Activated CD8-positive, alpha-beta T cell treated with anti-CD3 and anti-CD28 coated beads, Interleukin-2, amount 10 ng/mL, durations not matched to agents 7 days and 5 days (primary cell): ENCODE results near the gene OTUB2. TPM values are rescaled to one million over a fixed set of nuclear protein-coding genes. Genes with fewer than 3 reads are reported as not detected.
A peak's percentile ranks its signal among the peaks of the same experiment; 100 is the strongest.

Experiments
- ATAC-seq: fragments of 150-1000 bp; cut with Tn5 transposase; one replicate; pipeline ENCODE4 v1.10.0; 2021; ENCODE audit warnings: moderate library complexity
- CTCF ChIA-PET: fragments of 350-600 bp; sonication (Branson Sonifier 250); formaldehyde crosslinking; loops from one replicate; lab custom pipeline; 2021; ENCODE audit warnings: antibody characterized with exemption; lab: Charles Lee
- POLR2A ChIA-PET: fragments of 350-600 bp; sonication (Branson Sonifier 250); formaldehyde crosslinking; loops from one replicate; lab custom pipeline; 2021; ENCODE audit warnings: antibody characterized with exemption; lab: Charles Lee
- DNase-seq: peaks from one replicate; pipeline ENCODE4 v3.0.0-alpha.2; 2020
- H3K27ac Mint-ChIP-seq: one replicate; pipeline ENCODE4 v1.8.0; 2021; ENCODE audit warnings: mild to moderate bottlenecking, mixed read lengths
- H3K27me3 Mint-ChIP-seq: one replicate; pipeline ENCODE4 v1.8.0; 2021; ENCODE audit warnings: low read depth, mixed read lengths
- H3K36me3 Mint-ChIP-seq: one replicate; pipeline ENCODE4 v1.8.0; 2021; ENCODE audit warnings: low read depth, mixed read lengths
- H3K4me1 Mint-ChIP-seq: one replicate; pipeline ENCODE4 v1.8.0; 2021; ENCODE audit warnings: low read depth, mixed read lengths
- H3K4me3 Mint-ChIP-seq: one replicate; pipeline ENCODE4 v1.8.0; 2021; ENCODE audit warnings: mild to moderate bottlenecking, mixed read lengths
- H3K9me3 Mint-ChIP-seq: one replicate; pipeline ENCODE4 v1.8.0; 2022; ENCODE audit warnings: mixed read lengths; ENCODE audit not compliant: insufficient read depth
- total RNA-seq, 2 experiments: library from RNA; stranded (reverse); gene quantifications; one replicate each; pipeline ENCODE4 v1.2.3, GENCODE V29; 2021

The OTUB2 gene
- total RNA-seq, 2 experiments from 2014 or later: 1.4 to 1.7 TPM

DNA sequence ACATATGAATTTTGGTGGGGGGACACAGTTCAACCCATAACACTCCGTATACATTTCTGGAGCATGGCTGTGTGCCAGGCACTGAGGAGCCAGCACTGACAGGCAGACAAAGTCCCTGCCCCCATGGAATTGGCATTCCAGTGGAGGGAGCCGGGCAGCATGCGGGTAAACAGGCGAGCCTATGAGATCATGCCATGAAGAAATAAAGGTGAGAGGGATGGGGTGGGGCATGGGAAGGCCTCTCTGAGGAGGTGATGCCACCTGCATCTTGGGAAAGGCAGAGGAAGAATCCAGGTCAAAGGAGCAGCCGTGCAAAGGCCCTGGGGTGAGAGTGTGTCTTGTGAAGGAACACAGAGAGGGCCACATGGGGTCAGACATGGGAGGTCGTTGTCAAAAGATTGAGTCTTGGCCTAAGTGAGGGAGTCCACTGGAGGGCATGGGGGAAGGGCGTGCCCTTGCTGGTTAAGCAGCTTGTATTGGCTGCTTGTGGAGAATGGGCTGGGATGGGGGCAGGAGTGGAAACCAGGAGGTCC, 3.6 kb downstream of the OTUB2 start:
- no peak for DNase-seq
- Mint-ChIP-seq H3K4me3 (no peak overlapping the region), H3K4me1 (peaks cover 27% of the 10 kb centered on the region), H3K36me3 (no peaks in the 10 kb centered on the region), H3K27me3 (peaks cover 3% of the 10 kb centered on the region), H3K27ac (no peak overlapping the region), H3K9me3 (no peaks in the 10 kb centered on the region)
- ATAC-seq: no peak
- POLR2A ChIA-PET: interaction anchor here (1.5 kb wide), 1 partner anchor 70 kb away, joined by 3 read pairs; no protein-coding TSS in a partner anchor
- CTCF ChIA-PET: interaction anchor here (1.0 to 4.6 kb wide), 9 partner anchors 10 to 375 kb away, joined by 3 to 39 read pairs (median 4); partner anchors contain the start of gene CCDC197

DNA sequence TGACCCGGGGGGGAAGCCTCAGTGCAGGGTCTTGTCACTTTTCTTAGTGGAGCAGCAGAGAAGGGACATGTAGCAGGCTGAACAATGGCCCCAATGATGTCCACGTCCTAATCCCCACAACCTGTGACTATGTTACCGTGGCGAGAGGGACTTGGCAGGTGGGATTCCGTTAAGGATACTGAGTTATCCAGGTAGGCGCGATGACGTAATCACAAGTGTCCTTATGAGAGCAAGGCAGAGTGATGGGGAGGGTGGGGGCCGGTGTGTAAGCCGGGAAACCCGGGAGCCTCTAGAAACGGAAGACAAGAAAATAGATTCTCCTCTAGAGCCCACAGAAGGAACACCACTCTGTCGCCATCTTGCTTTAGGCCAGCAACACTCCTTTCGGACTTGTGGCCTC, 4.4 kb downstream of the OTUB2 start:
- DNase-seq (no peak), ATAC-seq (no peak)
- no peaks in the 10 kb centered on the region for H3K36me3 Mint-ChIP-seq
- ChIA-PET POLR2A (no interaction called here), CTCF (interaction anchor here (1.0 to 1.5 kb wide), 3 partner anchors 12 to 106 kb away, joined by 3 to 4 read pairs (median 3); no protein-coding TSS in a partner anchor)
- H3K27ac Mint-ChIP-seq: no peak overlapping the region
- H3K4me1 Mint-ChIP-seq: peaks cover 27% of the 10 kb centered on the region
- no peak overlapping the region for H3K4me3 Mint-ChIP-seq
- peaks cover 3% of the 10 kb centered on the region for H3K27me3 Mint-ChIP-seq
- H3K9me3 Mint-ChIP-seq: no peaks in the 10 kb centered on the region

DNA sequence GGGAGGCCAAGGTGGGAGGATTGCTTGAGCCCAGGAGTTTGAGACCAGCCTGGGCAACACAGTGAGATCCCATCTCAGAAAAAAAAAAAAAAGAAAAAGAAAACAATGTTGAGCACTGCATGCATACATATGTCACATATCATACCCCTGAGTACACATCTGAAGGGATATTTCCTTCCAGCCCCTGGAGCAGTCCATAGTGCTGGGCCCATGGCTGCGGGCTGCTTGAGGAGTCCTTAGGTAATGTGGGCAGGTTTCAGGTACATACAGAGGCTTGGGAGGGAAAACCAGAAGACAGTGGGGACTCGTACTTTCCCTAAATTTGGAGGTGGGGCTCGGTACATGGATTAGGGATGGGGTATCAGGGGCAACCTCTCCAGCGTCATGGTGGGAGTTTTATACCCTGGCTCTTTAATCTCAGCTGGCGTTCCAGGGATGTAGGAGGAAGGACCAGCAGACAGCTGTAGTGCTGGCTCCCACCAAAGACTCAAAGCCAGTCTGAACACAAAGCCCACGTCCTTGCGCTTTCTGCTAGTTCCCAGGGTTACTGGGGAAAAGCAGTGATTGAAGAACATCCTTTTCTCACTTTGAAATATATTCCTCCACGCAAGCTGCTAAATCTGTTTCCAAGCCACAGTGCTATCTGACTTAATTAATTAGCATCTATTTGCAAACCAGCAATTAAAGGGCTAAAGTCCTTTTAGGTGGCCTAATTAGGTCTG, 5.2 kb downstream of the OTUB2 start:
- H3K36me3 Mint-ChIP-seq: no peaks in the 10 kb centered on the region
- H3K4me3 Mint-ChIP-seq: no peak overlapping the region
- DNase-seq (no peak), ATAC-seq (no peak)
- ChIA-PET CTCF (interaction anchor here (0.9 to 7.3 kb wide), 2 partner anchors 92 to 106 kb away, joined by 3 to 57 read pairs; no protein-coding TSS in a partner anchor), POLR2A (no interaction called here)
- no peak overlapping the region for H3K27ac Mint-ChIP-seq
- peaks cover 22% of the 10 kb centered on the region for H3K4me1 Mint-ChIP-seq
- no peaks in the 10 kb centered on the region for H3K9me3 Mint-ChIP-seq
- H3K27me3 Mint-ChIP-seq: no peaks in the 10 kb centered on the region

DNA sequence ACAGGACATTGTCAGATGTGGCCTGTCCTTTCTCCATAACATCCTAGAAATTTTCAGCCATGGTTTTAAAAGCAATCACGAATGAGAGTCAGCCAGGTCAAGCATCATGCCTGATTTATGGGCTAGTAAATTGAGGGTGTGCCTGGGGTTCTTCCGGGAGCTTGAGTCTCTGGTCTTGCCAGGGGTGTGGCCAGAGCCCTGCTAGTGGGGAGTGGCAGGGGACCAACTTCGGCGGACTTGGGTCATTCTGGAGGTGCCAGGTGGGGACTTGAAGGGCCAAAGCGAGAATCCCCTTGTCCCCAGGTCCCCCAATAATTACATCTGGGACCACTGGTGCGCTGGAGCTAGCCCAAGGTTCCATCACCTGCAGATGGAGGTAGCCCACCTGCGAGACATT, 5.7 kb downstream of the OTUB2 start:
- no peak overlapping the region for H3K27ac Mint-ChIP-seq
- H3K27me3 Mint-ChIP-seq: peaks cover 2% of the 10 kb centered on the region
- ChIA-PET POLR2A (no interaction called here), CTCF (interaction anchor here (0.9 to 7.3 kb wide), 2 partner anchors 92 to 105 kb away, joined by 3 to 57 read pairs; no protein-coding TSS in a partner anchor)
- H3K4me3 Mint-ChIP-seq: no peak overlapping the region
- no peaks in the 10 kb centered on the region for H3K36me3 Mint-ChIP-seq
- no peaks in the 10 kb centered on the region for H3K9me3 Mint-ChIP-seq
- DNase-seq: no peak
- H3K4me1 Mint-ChIP-seq: peaks cover 27% of the 10 kb centered on the region
- ATAC-seq: no peak

DNA sequence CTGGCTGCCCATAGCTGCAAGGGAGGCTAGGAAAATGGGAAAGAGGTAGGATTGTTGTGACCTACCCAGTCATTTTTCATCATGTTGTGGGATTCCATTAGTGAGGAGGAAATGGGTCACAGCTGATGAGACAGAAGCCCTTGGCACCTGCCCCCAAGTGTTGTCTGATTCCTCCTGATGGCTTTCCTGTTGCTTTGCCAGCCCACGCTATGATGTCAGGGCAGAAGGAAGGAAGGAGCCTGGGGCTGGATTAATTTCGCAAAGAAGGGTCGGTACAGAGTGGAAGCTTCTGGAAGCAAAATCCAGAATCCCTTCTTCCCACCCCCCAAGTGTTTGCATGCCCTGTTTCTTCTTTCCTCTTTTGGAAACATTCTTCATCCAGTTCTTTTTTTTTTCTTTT, 8.7 kb downstream of the OTUB2 start:
- Mint-ChIP-seq H3K36me3 (no peaks in the 10 kb centered on the region), H3K27ac (no peak overlapping the region), H3K4me3 (no peak overlapping the region), H3K4me1 (peaks cover 7% of the 10 kb centered on the region), H3K9me3 (no peaks in the 10 kb centered on the region), H3K27me3 (peaks cover 2% of the 10 kb centered on the region)
- DNase-seq (no peak), ATAC-seq (no peak)
- ChIA-PET CTCF (interaction anchor here (0.9 to 7.3 kb wide), 16 partner anchors 10 to 147 kb away, joined by 3 to 108 read pairs (median 12); partner anchors contain the start of gene OTUB2), POLR2A (no interaction called here)

DNA sequence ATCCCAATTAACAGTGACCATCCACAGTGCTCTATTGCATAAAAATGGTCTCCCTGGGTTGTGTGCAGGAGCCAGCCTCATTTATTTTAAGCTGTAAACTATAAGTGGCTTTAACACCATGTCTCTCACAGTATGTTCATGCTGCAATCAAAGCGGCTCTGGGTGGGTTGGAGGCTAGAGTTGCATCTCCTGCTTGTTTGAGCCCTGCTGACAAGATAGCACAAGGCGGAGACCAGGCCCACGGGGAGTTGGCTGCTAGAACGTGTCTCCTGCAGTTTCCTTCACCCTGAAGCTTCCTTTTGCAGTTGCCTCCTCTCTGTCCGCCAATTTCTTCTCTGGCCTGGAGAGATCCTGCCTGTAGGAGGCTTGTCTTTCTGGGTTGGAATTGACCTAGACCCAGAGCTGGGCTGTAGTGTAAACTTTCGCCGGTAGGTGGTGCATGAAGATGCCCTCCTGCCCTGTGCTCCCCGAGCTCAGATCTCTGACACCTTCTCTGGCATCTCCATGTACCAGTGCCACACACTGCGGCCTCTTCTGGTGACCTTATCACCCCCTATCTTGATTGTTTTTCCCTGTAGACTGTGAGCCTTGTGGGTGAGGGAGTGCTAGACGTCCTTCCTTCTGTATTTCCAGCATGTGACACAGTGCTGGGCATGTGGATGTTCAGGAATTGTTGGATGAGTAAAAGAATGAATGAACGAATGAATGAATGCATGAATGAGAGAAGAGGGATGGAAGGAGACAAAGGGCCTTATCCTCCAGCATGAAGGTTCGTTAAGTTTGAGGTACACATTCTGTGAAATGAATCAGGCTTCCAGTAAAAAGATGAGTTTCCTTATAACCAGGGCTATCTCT, 10.4 kb downstream of the OTUB2 start:
- Mint-ChIP-seq H3K27ac (no peak overlapping the region), H3K4me1 (peaks cover 7% of the 10 kb centered on the region), H3K4me3 (no peak overlapping the region), H3K36me3 (no peaks in the 10 kb centered on the region), H3K27me3 (peaks cover 2% of the 10 kb centered on the region), H3K9me3 (no peaks in the 10 kb centered on the region)
- ChIA-PET POLR2A (interaction anchor here (1.0 to 1.1 kb wide), 3 partner anchors 25 to 97 kb away, joined by 3 to 4 read pairs (median 4); no protein-coding TSS in a partner anchor), CTCF (interaction anchor here (0.6 to 7.3 kb wide), 36 partner anchors 8 to 449 kb away, joined by 3 to 108 read pairs (median 5); partner anchors contain the start of genes DDX24, IFI27L1, IFI27L2 and OTUB2)
- peak; percentile 86 for DNase-seq
- peak; percentile 97 for ATAC-seq

DNA sequence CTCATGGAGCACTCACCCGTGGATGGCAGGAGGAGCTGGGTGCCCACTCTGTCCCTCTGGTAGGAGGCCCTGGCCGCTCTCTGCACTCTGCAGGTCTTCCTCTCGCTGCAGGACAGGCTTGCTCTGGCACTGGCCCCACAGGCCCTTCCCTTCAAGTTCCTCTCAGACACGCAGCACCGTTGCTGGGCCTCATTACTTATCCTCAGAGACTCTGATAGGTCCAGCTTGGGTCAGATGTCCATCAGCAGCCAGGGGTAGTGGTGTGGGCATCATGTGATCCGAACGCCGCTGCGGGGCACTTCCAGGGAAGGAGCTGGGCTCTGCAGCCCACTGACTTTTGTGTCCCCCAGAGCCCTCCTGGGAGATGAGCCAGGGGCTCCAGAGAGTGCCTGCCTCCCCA, 11.8 kb downstream of the OTUB2 start:
- Mint-ChIP-seq H3K4me3 (no peak overlapping the region), H3K36me3 (no peaks in the 10 kb centered on the region), H3K27me3 (peaks cover 2% of the 10 kb centered on the region), H3K9me3 (no peaks in the 10 kb centered on the region), H3K27ac (no peak overlapping the region), H3K4me1 (peaks cover 7% of the 10 kb centered on the region)
- ChIA-PET POLR2A (no interaction called here), CTCF (interaction anchor here (0.8 to 7.3 kb wide), 10 partner anchors 12 to 104 kb away, joined by 3 to 69 read pairs (median 17); partner anchors contain the start of gene OTUB2)
- no peak for DNase-seq
- ATAC-seq: no peak

DNA sequence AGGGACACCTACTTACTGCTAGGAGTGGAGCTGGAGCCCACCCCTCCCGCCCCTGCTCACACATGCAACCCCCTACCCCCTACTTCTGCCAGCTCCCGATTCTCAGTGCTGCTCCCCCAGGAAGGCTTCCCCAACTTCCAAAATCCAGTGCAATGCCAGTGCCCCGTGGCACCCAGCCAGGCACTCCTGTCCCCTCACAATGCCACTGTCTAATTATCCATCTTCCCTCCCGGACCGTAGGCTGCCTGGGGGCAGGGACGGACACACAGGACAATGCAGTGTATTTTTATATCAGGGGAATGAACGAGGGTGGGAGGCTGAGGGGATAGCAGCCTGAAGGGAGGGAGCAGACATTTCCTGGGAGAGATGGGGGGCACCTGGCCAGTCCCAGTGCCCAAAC, 12.4 kb downstream of the OTUB2 start:
- Mint-ChIP-seq H3K4me1 (peaks cover 7% of the 10 kb centered on the region), H3K27ac (no peak overlapping the region), H3K36me3 (peaks cover 1% of the 10 kb centered on the region), H3K4me3 (no peak overlapping the region), H3K27me3 (peaks cover 2% of the 10 kb centered on the region), H3K9me3 (no peaks in the 10 kb centered on the region)
- POLR2A ChIA-PET: no interaction called here
- CTCF ChIA-PET: interaction anchor here (1.4 to 7.3 kb wide), 7 partner anchors 11 to 104 kb away, joined by 4 to 69 read pairs (median 45); partner anchors contain the start of gene OTUB2
- DNase-seq (no peak), ATAC-seq (no peak)

DNA sequence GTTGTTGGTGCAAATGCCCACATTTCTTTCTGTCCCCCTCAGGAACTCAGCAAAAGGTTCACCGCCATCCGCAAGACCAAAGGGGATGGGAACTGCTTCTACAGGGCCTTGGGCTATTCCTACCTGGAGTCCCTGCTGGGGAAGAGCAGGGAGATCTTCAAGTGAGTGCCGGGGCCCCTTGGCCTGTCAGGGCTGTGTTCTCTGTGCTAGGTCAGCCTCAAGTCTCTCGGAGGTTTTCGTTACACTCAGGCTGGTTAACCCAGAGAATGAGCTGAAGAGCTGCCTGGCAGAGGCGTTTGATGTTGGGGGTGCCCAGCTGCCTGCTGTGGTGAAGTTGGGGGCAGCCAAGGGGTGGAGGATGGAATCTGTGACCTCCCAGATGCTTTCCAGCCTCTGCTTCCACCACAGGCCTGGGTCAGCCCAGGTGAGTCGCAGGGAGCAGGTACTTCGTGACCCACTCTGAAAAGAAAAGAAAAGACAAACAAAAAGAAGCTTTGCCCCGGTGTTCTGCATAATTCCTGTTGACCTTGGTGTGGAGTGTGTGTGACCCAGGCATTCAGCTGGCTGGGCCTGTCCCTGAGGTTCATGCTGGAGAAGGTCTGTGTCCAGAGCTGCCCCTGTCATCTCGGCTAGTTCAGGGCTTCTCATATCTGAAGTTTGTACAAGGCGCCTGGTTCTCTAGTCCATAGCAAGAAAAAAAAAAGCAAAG, 12.9 kb downstream of the OTUB2 start:
- no peak for ATAC-seq
- peaks cover 7% of the 10 kb centered on the region for H3K4me1 Mint-ChIP-seq
- H3K9me3 Mint-ChIP-seq: no peaks in the 10 kb centered on the region
- ChIA-PET POLR2A (no interaction called here), CTCF (interaction anchor here (0.6 to 1.5 kb wide), 5 partner anchors 10 to 99 kb away, joined by 3 to 7 read pairs (median 3); no protein-coding TSS in a partner anchor)
- H3K27me3 Mint-ChIP-seq: peaks cover 2% of the 10 kb centered on the region
- H3K4me3 Mint-ChIP-seq: no peak overlapping the region
- no peak overlapping the region for H3K27ac Mint-ChIP-seq
- H3K36me3 Mint-ChIP-seq: peaks cover 3% of the 10 kb centered on the region
- DNase-seq: no peak

DNA sequence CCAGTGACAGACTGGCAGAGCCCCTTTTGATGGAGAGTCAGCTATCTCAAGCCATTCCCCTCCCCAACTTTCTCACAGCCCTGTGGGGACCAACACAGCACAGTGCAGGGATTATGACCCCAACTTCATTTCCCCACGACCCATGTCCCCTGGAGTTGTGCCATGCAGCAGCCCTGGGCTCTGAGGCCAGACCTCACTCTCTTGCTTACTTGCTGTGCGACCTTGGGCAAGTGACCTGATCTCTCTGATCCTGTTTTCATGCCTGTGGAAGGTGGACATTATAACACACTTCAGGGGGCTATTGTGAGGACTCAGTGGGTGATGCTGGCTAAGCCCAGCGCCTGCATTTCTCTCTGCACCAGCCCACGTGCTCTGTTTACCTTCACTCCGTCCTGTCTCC, 14.1 kb downstream of the OTUB2 start:
- ChIA-PET POLR2A (no interaction called here), CTCF (interaction anchor here (0.8 to 1.2 kb wide), 2 partner anchors 11 to 96 kb away, joined by 3 read pairs; no protein-coding TSS in a partner anchor)
- H3K27ac Mint-ChIP-seq: no peak overlapping the region
- peaks cover 6% of the 10 kb centered on the region for H3K36me3 Mint-ChIP-seq
- no peak for DNase-seq
- H3K4me1 Mint-ChIP-seq: peaks cover 7% of the 10 kb centered on the region
- no peaks in the 10 kb centered on the region for H3K9me3 Mint-ChIP-seq
- H3K27me3 Mint-ChIP-seq: peaks cover 2% of the 10 kb centered on the region
- H3K4me3 Mint-ChIP-seq: no peak overlapping the region
- ATAC-seq: no peak

DNA sequence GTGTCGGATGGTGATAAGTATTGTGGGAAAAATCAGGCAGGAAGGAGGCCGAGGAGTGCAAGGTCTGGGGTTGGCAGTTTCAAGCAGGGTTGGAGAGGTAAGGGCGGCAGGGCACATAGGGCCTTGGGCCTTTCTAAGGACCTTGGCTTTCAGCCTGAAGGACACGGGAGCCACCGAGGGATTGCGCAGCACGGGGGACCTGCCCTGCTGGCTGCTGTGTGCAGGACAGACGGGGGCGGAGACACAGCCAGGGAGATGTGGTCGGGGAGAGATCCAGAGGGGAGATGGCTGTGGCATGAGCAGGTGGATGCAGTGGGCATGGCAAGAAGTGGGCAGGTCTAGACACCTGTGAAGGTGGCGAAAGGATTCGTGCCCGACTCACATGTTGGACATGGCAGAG, 14.7 kb downstream of the OTUB2 start:
- Mint-ChIP-seq H3K9me3 (no peaks in the 10 kb centered on the region), H3K27me3 (peaks cover 2% of the 10 kb centered on the region), H3K27ac (no peak overlapping the region), H3K36me3 (peaks cover 11% of the 10 kb centered on the region), H3K4me3 (no peak overlapping the region), H3K4me1 (peaks cover 12% of the 10 kb centered on the region)
- no peak for DNase-seq
- no peak for ATAC-seq
- POLR2A ChIA-PET: no interaction called here
- CTCF ChIA-PET: no interaction called here
